Prostate gland (tissue), 2 donors: ENCODE measurements around the gene PLEKHA7. TPM values are rescaled to one million over a fixed set of nuclear protein-coding genes. Genes with fewer than 3 reads are reported as not detected.

Experiments used
- DNase-seq: peaks from one replicate; pipeline ENCODE4 v3.0.0-alpha.2; 2019; ENCODE audit warnings: low spot score
- H3K27ac ChIP-seq, 2 donors: fragments of 200-600 bp; sonication (generic); 2 replicates each; pipeline ENCODE4 v1.5.1; 2017 to 2019
- H3K27me3 ChIP-seq: fragments of 200-600 bp; sonication (generic); replicated peaks from 2 replicates; pipeline ENCODE4 v1.5.1; 2019; ENCODE audit not compliant: insufficient read depth
- H3K36me3 ChIP-seq, 2 donors: fragments of 200-600 bp; sonication (generic); 1 replicate in 1 of 2; 2 replicates in 1 of 2; pipeline versions ENCODE4 v1.5.1 to v1.8.1; 2017 to 2019
- H3K4me1 ChIP-seq: fragments of 200-600 bp; sonication (generic); replicated peaks from 2 replicates; pipeline ENCODE4 v1.5.1; 2019
- H3K4me3 ChIP-seq, 2 donors: fragments of 200-600 bp; sonication (generic); 2 replicates each; pipeline ENCODE4 v1.5.1; 2017 to 2019
- H3K9me3 ChIP-seq: fragments of 200-600 bp; sonication (generic); 2 replicates; pipeline ENCODE4 v1.5.1; 2017
- CTCF ChIP-seq, 4 experiments: fragments of 200-600 bp in 2 of 4; fragments of 450-650 bp in 2 of 4; sonication (generic) in 2 of 4; IDR thresholded peaks; 1 replicate in 3 of 4; 2 replicates in 1 of 4; pipeline ENCODE4 v1.5.1; 2016 to 2019; ENCODE audit warnings: antibody characterized with exemption in 4 of 4, mild to moderate bottlenecking in 2 of 4, moderate library complexity in 2 of 4
- POLR2A ChIP-seq: fragments of 450-650 bp; IDR thresholded peaks from one replicate; pipeline ENCODE4 v1.6.1; 2016; ENCODE audit warnings: antibody characterized with exemption, mild to moderate bottlenecking
- POLR2AphosphoS5 ChIP-seq: sonication (generic); formaldehyde crosslinking; IDR thresholded peaks from one replicate; pipeline ENCODE4 v1.6.1; 2017; ENCODE audit warnings: antibody characterized with exemption
- WGBS: methylation state at CpG from one replicate; pipeline ENCODE4 v1.1.5; 2018; 5-methylcytosine and 5-hydroxymethylcytosine counted together
- intact Hi-C: fragments of 100-400 bp; cut with DNase I; formaldehyde crosslinking; loops from one replicate; pipeline ENCODE4 v1.14.2; 2022
- total RNA-seq, 2 donors: library from RNA; depleted of rRNA; stranded (reverse); fragments of >200 nt; gene quantifications; one replicate each; pipeline ENCODE4 v1.1.0, GENCODE V29; 2016

The PLEKHA7 gene
- total RNA-seq, 2 donors from 2014 or later = 14.6 to 38.3 TPM

GRCh38 chr11:16896729-16897469, 117.3 kb downstream of the PLEKHA7 start:
- intact Hi-C loops = no loop called here
- no peak for TF ChIP-seq POLR2A
- no peak for TF ChIP-seq POLR2AphosphoS5
- no peak for TF ChIP-seq CTCF (IDR thresholded peaks at IDR 0.05)
- H3K36me3 ChIP-seq = no peaks in the 10 kb centered on the region
- 60% methylated on average over 7 of the region's 7 CpGs for WGBS
- no peak for DNase-seq
- no peaks in the 10 kb centered on the region for H3K27me3 ChIP-seq
- H3K4me1 ChIP-seq = no peaks in the 10 kb centered on the region
- no peak overlapping the region for H3K27ac ChIP-seq
- no peak overlapping the region for H3K4me3 ChIP-seq
- H3K9me3 ChIP-seq = no peaks in the 10 kb centered on the region

- no peaks in the 10 kb centered on the region for H3K9me3 ChIP-seq
- DNase-seq = no peak
- no peaks in the 10 kb centered on the region for H3K4me1 ChIP-seq
- H3K4me3 ChIP-seq = no peak overlapping the region
- TF ChIP-seq CTCF (IDR thresholded peaks at IDR 0.05) (no peak), POLR2A (no peak), POLR2AphosphoS5 (no peak)
- H3K27me3 ChIP-seq = no peaks in the 10 kb centered on the region
- intact Hi-C loops = no loop called here
- H3K27ac ChIP-seq = no peak overlapping the region
- H3K36me3 ChIP-seq = no peaks in the 10 kb centered on the region
- 87% methylated on average over 3 of the region's 3 CpGs for WGBS
Measured at GRCh38 chr11:16895306-16895705, 118.9 kb downstream of the PLEKHA7 start.

- Histone ChIP-seq H3K27ac (no peak overlapping the region), H3K9me3 (no peaks in the 10 kb centered on the region), H3K27me3 (no peaks in the 10 kb centered on the region), H3K36me3 (no peaks in the 10 kb centered on the region), H3K4me1 (no peaks in the 10 kb centered on the region), H3K4me3 (no peak overlapping the region)
- intact Hi-C loops = no loop called here
- peak; percentile 40 for DNase-seq
- WGBS = 55% methylated on average over 4 of the region's 4 CpGs
- no peak for TF ChIP-seq CTCF (IDR thresholded peaks at IDR 0.05)
- TF ChIP-seq POLR2AphosphoS5 = peak; percentile 15
Measured at GRCh38 chr11:16893456-16894066, 120.7 kb downstream of the PLEKHA7 start.

- TF ChIP-seq CTCF (IDR thresholded peaks at IDR 0.05) (no peak), POLR2AphosphoS5 (no peak), POLR2A (no peak)
- 57% methylated on average over 1 of the region's 1 CpG for WGBS
- no peak for DNase-seq
- Histone ChIP-seq H3K4me1 (no peaks in the 10 kb centered on the region), H3K27ac (no peak overlapping the region), H3K36me3 (no peaks in the 10 kb centered on the region), H3K27me3 (no peaks in the 10 kb centered on the region), H3K9me3 (no peaks in the 10 kb centered on the region), H3K4me3 (no peak overlapping the region)
- intact Hi-C loops = no loop called here
Measured at GRCh38 chr11:16891964-16892363, 122.2 kb downstream of the PLEKHA7 start.

- H3K9me3 ChIP-seq = no peaks in the 10 kb centered on the region
- no peak overlapping the region for H3K4me3 ChIP-seq
- no peaks in the 10 kb centered on the region for H3K27me3 ChIP-seq
- H3K4me1 ChIP-seq = no peaks in the 10 kb centered on the region
- no peaks in the 10 kb centered on the region for H3K36me3 ChIP-seq
- DNase-seq = no peak
- intact Hi-C loops = no loop called here
- TF ChIP-seq POLR2AphosphoS5 (no peak), CTCF (IDR thresholded peaks at IDR 0.05) (no peak), POLR2A (no peak)
- H3K27ac ChIP-seq = no peak overlapping the region
- 71% methylated on average over 2 of the region's 2 CpGs for WGBS
Measured at GRCh38 chr11:16891165-16891564, 123.0 kb downstream of the PLEKHA7 start.
